ENCODE measurements around the gene UIMC1.

UIMC1 gene

DNA sequence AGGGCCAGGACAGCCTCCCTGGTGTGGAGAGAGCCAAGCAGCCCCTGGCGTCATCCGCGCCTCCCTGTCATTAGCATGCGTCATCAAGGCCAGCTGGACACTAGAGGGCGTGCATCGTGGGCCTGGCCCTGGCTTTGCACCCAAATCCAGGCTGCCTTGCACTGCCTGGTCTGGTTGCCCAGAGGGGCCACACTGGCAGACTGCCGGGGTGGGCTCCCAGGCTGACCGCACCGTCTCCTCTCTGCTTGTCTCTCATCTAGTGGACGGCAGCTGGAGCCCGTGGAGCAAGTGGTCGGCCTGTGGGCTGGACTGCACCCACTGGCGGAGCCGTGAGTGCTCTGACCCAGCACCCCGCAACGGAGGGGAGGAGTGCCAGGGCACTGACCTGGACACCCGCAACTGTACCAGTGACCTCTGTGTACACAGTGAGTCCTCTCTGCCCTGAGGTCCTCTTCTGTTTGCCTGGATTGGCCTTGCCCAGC, 136.4 kb downstream of the UIMC1 start:
- DNase-seq (ENCODE audit: low read depth), result peak; percentile 58

- DNase-seq (ENCODE audit: low read depth), result no peak
These were observed 137.0 kb downstream of the UIMC1 start for GRCh38 chr5:176869501-176870109.

DNA sequence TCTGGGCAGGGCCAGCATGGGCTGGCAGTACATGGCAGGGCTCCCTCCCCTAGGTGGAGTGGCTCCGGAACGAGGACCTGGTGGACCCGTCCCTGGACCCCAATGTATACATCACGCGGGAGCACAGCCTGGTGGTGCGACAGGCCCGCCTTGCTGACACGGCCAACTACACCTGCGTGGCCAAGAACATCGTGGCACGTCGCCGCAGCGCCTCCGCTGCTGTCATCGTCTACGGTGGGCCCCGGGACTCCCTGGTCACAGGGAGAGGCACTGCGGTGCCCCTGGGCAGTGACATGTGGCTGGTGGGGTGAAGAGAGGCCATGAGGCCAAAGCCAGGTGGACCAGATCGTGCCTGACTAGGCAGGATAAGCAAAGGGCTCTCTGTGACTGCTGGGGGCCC, 137.8 kb downstream of the UIMC1 start:
- DNase-seq (ENCODE audit: low read depth), result no peak

DNA sequence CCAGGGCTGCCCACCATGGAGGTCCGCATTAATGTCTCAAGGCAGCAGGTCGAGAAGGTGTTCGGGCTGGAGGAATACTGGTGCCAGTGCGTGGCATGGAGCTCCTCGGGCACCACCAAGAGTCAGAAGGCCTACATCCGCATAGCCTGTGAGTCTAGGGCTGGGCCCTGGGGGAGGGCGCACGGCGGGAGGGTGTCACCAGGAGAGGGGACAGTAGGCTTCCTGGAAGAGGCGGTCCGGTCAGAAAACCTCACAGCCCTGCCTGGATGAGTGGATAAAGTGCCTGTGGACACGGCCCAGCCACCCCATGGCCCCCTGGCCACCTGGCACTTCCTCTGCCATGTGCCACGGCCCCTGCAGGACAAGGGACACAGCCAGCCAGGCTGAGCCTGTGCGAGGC, 138.5 kb downstream of the UIMC1 start:
- DNase-seq (ENCODE audit: low read depth), result no peak

DNA sequence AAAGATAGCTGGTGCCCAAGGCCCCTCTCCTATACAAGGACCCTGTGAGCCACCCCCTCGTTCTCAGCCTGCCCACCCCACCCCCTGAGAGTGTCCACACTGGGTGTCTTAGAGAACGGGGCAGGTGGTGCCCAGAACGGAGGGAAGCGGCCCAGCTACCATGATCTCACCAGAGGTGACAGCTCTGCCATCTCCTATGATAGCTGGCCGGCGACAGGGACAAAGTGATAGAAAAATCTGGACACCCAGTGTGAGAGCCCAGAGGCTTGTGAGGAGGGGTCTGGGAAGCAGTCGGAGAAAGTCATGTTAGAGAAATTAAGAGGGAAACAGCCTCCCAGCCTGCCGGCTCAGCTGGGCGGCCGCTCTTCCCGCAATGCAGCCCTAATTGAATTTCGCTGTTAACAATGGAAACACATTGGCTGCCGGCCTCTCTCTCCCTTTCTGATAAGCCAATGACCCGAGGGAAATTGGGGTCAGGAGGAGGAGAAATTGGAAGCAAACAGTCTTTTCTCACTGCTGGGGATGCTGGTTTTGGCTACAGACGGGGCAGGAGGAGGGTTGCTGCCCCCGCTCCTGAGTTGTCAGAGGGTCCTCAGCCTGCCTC, 139.8 kb downstream of the UIMC1 start:
- no peak for DNase-seq (ENCODE audit: low read depth)

- no peak for DNase-seq (ENCODE audit: low read depth)
These were observed 140.6 kb downstream of the UIMC1 start for GRCh38 chr5:176865964-176866363.

DNA sequence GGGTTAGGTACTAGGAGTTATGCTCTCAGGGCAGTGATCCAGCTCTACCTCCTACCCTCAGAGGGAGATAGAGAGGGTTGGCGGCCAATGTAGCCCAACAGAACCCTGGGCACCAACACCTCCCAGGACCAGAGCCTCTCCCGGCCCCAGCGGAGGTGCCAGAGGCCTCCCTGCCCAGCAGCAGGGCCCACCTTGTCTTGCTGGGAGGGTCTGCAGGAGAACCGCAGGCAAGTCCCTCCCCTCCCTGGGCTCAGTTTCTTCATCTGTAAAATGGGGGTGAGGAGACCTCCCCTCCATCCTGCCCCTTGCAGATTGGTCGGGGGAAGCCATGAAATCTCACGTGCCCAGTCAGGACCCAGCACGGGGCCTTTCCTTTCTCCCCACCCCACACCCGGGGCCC, 141.8 kb downstream of the UIMC1 start:
- no peak for DNase-seq (ENCODE audit: low read depth)

GRCh38 chr5:176863765-176864098, 142.8 kb downstream of the UIMC1 start:
- no peak for DNase-seq (ENCODE audit: low read depth)

DNA sequence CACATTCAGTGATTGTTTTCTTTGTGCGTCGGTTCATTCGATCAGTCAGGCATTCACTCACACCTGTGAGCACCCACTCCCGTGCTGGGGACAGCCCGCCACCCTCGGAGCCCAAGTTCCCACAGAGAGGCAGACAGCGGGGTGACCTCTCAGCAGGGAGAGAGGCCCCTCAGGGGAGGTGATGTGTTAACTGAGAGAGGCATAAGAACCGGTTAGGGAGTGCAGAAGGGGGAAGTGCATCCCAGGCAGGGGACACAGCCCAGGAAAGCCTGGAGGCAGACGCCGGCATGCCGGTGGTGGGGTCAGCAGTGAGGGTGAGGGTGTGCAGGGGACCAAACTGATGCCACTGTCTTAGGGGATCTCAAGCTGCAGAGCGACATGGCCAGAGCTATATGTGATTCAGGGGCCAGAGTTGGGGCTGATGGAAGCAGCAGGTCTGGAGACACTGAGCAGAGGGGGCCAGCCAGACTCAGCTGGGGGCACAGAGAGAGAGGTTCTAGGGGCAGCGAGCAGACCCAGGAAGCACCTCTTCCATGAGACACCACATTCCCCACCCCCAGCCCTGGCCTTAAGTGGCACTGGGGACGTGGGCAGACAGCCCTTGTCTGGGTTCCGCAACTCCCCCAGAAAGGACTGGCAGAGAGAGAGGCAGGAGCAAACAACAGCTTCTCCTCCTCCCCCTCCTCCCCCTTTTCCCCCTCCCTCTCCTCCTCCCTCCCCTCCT, 143.4 kb downstream of the UIMC1 start:
- no peak for DNase-seq (ENCODE audit: low read depth)

DNA sequence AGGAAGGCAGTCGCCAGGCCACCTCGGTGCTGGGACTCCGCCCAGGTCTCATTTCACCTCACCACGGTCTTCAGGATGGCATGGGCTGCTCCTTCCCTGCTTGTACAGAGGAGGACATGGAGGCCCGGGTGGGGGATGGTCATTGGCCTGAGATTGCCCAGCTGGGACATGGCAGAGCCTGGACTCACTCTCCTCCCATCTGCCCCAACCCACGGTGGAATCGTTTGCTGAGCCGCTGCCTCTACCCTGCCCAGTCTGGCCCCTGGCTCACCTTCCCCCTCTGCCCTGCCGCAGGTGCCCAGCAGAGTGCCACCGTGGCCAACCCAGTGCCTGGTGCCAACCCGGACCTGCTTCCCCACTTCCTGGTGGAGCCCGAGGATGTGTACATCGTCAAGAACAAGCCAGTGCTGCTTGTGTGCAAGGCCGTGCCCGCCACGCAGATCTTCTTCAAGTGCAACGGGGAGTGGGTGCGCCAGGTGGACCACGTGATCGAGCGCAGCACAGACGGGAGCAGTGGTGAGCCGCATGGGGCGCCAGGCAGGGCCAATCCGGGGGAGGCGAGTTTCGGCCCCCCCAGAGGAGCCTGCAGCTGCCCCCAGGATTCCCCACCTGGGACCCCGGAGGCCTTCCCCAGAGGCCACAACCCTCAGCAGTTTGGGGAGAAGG, 144.1 kb downstream of the UIMC1 start:
- no peak for DNase-seq (ENCODE audit: low read depth)

DNA sequence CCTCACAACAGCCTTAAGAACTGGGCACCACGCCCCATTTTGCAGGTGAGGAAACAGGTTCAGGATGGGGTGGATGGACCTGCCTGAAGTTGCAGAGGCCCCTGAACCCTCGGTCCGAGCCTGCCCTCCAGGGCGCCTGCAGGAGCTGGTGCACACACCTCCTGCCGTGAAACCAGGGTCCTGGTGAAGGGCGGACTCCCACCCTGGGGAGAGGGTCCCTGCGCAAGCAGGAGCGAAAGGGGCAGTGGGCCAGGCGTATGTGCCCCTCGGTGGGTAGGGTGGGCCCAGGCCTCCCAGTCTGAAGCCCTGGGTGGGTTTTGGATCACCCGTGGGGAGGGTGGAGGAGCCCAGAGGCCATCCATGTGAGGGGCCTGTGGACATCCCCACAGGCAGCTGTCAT, 145.3 kb downstream of the UIMC1 start:
- DNase-seq (ENCODE audit: low read depth), result no peak

- DNase-seq (ENCODE audit: low read depth), result no peak
These were observed 146.2 kb downstream of the UIMC1 start for GRCh38 chr5:176860381-176860780.

- no peak for DNase-seq (ENCODE audit: low read depth)
These were observed 146.7 kb downstream of the UIMC1 start for GRCh38 chr5:176859916-176860315.

- DNase-seq (ENCODE audit: low read depth), result no peak
These were observed 148.7 kb downstream of the UIMC1 start for GRCh38 chr5:176857894-176858273.

DNA sequence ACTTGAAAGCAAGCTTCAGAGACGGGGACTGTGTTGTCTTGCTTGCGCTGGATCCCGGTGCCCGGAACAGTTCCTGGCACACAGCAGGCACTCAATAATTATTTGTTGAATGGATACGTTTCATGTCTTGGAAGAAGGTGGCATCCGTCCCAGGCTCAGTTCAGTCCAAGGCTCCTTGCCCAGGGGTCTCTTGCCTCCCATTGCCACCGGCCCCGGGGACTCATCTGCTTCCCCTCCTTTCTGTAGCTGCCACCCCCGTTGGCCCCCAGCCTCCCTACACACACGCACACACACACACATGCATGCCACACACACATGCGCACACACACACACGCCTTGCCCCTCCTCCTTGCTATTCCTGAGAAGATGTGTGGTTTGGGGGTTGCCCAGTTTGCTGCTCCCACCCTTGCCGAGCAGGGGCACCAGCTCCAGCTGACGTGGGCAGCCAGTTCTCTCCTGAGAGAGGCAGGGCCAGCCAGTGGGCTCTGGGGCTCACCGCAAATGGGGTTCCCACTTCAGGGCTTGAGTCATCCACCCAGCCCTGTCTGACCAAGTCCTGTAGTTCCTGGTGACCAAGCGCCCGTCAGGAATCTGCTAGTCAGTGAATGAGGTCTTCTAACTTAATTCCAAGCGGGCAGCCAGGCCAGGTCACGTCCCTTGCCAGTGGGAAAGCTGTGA, 149.2 kb downstream of the UIMC1 start:
- no peak for DNase-seq (ENCODE audit: low read depth)

- DNase-seq (ENCODE audit: low read depth), result no peak
These were observed 149.8 kb downstream of the UIMC1 start for GRCh38 chr5:176856746-176857145.

DNA sequence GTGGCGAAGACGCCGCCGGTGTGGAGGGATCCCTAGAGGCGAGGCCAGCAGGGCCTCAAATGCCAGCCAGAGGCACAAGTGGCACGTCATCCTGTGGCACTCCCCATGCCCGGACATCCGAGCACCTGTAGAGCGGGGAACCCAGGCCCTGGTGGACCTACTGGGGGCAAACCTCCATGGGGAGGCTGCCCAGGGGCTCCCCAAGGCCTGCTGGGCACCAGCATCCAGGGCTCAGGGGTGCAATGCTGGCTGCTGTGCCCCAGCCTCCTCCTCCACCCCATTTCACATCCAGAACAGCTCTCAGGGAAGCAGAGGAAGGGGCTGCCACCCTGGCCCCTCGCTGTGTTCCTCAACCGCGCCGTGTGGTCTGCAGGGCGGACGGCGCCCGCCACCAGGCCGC, 151.0 kb downstream of the UIMC1 start:
- no peak for DNase-seq (ENCODE audit: low read depth)

Measured in iris pigment epithelial cell (primary cell).